GM12892 (cell line): ENCODE measurements around the gene PCYT1B.

ENCODE experiments used
- POLR2A ChIP-seq: IDR thresholded peaks from 2 replicates; pipeline ENCODE4 v1.6.1; 2011; ENCODE audit warnings: low read depth, low read length, control low read depth
- POLR2AphosphoS5 ChIP-seq: IDR thresholded peaks from 2 replicates; pipeline ENCODE4 v1.6.1; 2011; ENCODE audit warnings: low read depth, low read length, control low read depth
- TAF1 ChIP-seq: IDR thresholded peaks from 2 replicates; pipeline ENCODE4 v1.6.1; 2011; ENCODE audit warnings: low read depth, mild to moderate bottlenecking, control low read depth, low read length, borderline replicate concordance

GRCh38 chrX:24694825-24695224 is 47.7 kb upstream of the PCYT1B start:
- TF ChIP-seq POLR2A, result no peak
- TF ChIP-seq TAF1, result no peak
- no peak for TF ChIP-seq POLR2AphosphoS5
